Measurements from ENCODE around the gene TMEM225B. TPM values are rescaled to one million over a fixed set of nuclear protein-coding genes. Genes with fewer than 3 reads are reported as not detected.
"Not testable (repeated sequence)": the region's sequence is repeated elsewhere in the genome, so short reads cannot be mapped to it uniquely, and the experiment has no call there.

Gene TMEM225B
- total RNA-seq (under 1 TPM in 4 of 9 donors, not detected in 5; 0.29 to 0.52 (median 0.51) TPM), polyA plus RNA-seq (under 1 TPM in 1 of 2 donors, not detected in 1; 0.10 TPM)
- long read RNA-seq, donor 1, partial matches to known transcripts, result 1 of 1 reads
- long read RNA-seq, donor 1, other reads (novel, unspliced or antisense), result 0 of 1 reads
- long read RNA-seq, donor 2, result 0 reads
- long read RNA-seq, donor 3, result 0 reads

- Histone ChIP-seq H3K27me3 (no peaks in the 10 kb centered on the region), H3K4me3 (no peak within 1 kb of the TSS), H3K4me1 (no peaks in the 10 kb centered on the region), H3K36me3 (no peaks in the 10 kb centered on the region), H3K27ac (no peak within 1 kb of the TSS), H3K9me3 (no peaks in the 10 kb centered on the region)
- DNase-seq (no peak), ATAC-seq (no peak)
- TF ChIP-seq POLR2A (IDR thresholded peaks at IDR 0.05) (no peak), CTCF (IDR thresholded peaks at IDR 0.05) (no peak)
- WGBS, 4 donors, result 44 to 69% (median 60%) methylated on average over 12 to 34 of the region's 34 CpGs
- intact Hi-C loops (cut with DNase I), result no loop called here
Measured at GRCh38 chr7:99597762-99598501, at the start of gene TMEM225B. Gene TMEM225B, plus strand, starts transcription at chr7:99598267. Its CDS starts 6,122 bp downstream, at chr7:99604389.

DNA sequence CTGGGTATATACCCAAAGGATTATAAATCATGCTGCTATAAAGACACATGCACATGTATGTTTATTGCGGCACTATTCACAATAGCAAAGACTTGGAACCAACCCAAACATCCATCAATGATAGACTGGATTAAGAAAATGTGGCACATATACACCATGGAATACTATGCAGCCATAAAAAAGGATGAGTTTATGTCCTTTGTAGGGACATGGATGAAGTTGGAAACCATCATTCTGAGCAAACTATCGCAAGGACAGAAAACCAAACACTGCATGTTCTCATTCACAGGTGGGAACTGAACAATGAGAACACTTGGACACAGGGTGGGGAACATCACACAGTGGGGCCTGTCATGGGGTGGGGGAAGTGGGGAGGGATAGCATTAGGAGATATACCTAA is 48.5 kb upstream of the TMEM225B start:
- peaks cover 0 to 25% (median 13%) of the 10 kb centered on the region in 12 donors for H3K4me1 ChIP-seq
- peaks cover 0 to 42% (median 2%) of the 10 kb centered on the region in 12 donors for H3K9me3 ChIP-seq
- H3K27ac ChIP-seq; intact Hi-C loops (cut with DNase I); H3K4me3 ChIP-seq; DNase-seq; H3K27me3 ChIP-seq; ATAC-seq: not testable (repeated sequence)
- 97 to 100% (median 100%) methylated on average over 1 to 2 of the region's 2 CpGs for WGBS, 4 donors
- H3K36me3 ChIP-seq, result peaks cover 0 to 31% (median 14%) of the 10 kb centered on the region in 9 donors

- ATAC-seq (peak in 1 of 4 donors; percentile 24), DNase-seq (no peak)
- H3K4me1 ChIP-seq, result peaks cover 0 to 25% (median 13%) of the 10 kb centered on the region in 12 donors
- peaks cover 0 to 47% (median 26%) of the 10 kb centered on the region in 9 donors for H3K36me3 ChIP-seq
- H3K27ac ChIP-seq, result peak overlapping the region; percentile 6 to 95 (median 86)
- WGBS, 4 donors, result 11 to 23% (median 14%) methylated on average over 15 of the region's 15 CpGs
- H3K27me3 ChIP-seq, result no peaks in the 10 kb centered on the region
- H3K4me3 ChIP-seq, result peak overlapping the region; percentile 54 to 99 (median 83)
- peaks cover 0 to 29% (median 2%) of the 10 kb centered on the region in 12 donors for H3K9me3 ChIP-seq
- intact Hi-C loops (cut with DNase I), result loop anchor here in 5 of 10 donors (5.0 to 10.0 kb wide), 4 partner anchors 47 to 117 kb away; partner anchors contain the start of genes ZKSCAN5 (in 4 of the 5), ZNF394 (in 4 of the 5), CPSF4 (in 1 of the 5) and PTCD1 (in 1 of the 5)
- TF ChIP-seq POLR2A (IDR thresholded peaks at IDR 0.05), result no peak
- no peak for TF ChIP-seq CTCF (IDR thresholded peaks at IDR 0.05)
Measured at GRCh38 chr7:99551334-99551733, 46.7 kb upstream of the TMEM225B start.

GRCh38 chr7:99551767-99552463 is 46.2 kb upstream of the TMEM225B start, which contains the start of gene FAM200A:
Gene FAM200A, minus strand, starts transcription at chr7:99552114. Its CDS starts 3,707 bp downstream, at chr7:99548407.
- Histone ChIP-seq H3K4me1 (peaks cover 0 to 26% (median 15%) of the 10 kb centered on the region in 12 donors), H3K27ac (peak within 1 kb of the TSS; percentile 6 to 95 (median 86)), H3K9me3 (peaks cover 0 to 23% (median 2%) of the 10 kb centered on the region in 12 donors), H3K27me3 (no peaks in the 10 kb centered on the region), H3K4me3 (peak within 1 kb of the TSS; percentile 54 to 99 (median 83)), H3K36me3 (peaks cover 0 to 49% (median 30%) of the 10 kb centered on the region in 9 donors)
- ATAC-seq (peak; percentile 98 to 100 (median 98)), DNase-seq (peak; percentile 91 to 94 (median 93))
- TF ChIP-seq CTCF (IDR thresholded peaks at IDR 0.05), result no peak
- TF ChIP-seq POLR2A (IDR thresholded peaks at IDR 0.05), result peak in 1 of 2 donors; percentile 72
- intact Hi-C loops (cut with DNase I), result loop anchor here in 5 of 10 donors (5.0 to 10.0 kb wide), 4 partner anchors 47 to 117 kb away; partner anchors contain the start of genes ZKSCAN5 (in 4 of the 5), ZNF394 (in 4 of the 5), CPSF4 (in 1 of the 5) and PTCD1 (in 1 of the 5)
- 0 to 1% (median 1%) methylated on average over 12 to 37 of the region's 37 CpGs for WGBS, 4 donors

Data from heart left ventricle (tissue), 16 donors.